HEK293T (cell line): ENCODE measurements around the gene BEGAIN.

Experiments
- ELF4 ChIP-seq: fragments of 450-650 bp; IDR thresholded peaks from 2 replicates; pipeline ENCODE4 v1.6.1; 2017; ENCODE audit warnings: antibody characterized with exemption
- SP1 ChIP-seq: fragments of 450-650 bp; IDR thresholded peaks from 2 replicates; pipeline ENCODE4 v1.6.1; 2017

DNA sequence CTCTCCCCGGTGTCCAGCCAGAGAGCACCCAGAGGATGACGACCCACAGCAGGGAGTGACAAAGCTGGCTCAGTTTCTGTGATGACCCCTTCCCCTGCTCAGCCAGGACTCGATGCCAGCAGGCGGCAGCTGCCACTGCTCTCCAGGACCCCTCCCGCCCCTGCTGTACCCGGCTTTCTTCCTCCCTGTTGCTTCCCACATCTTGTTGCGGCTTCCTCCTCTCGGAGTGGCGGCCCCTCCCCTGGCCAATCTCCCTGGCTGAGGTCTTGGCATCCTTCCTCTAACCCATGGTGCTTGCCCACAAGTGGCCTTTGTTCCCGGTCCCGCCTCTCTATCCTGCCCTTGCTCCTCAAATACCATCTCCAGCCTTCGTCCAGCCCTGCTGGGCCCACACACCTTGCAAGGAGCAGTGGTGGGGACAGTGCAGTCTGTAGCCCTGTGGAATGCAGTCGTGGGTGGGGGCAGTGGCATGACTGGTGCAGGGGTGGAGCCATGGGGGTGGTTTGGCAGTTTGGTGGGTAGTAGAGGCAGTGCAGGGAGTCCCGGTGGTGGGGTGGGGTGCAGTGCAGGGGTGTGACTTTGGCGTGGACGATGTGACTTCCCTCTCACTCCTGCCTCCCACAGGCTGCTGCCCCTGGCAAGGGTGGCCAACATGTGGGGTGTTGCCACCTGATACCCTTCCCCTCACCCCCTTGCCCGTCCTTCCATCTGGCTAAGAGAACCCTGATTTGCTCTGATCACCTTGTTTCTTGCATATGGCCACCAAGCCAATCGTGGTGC, 16.3 kb upstream of the BEGAIN start:
- TF ChIP-seq ELF4 (no peak), SP1 (no peak)
